Measurements from ENCODE around the gene FBLN2. TPM values are rescaled to one million over a fixed set of nuclear protein-coding genes. Genes with fewer than 3 reads are reported as not detected.

The FBLN2 gene
- total RNA-seq, 1 experiment from 2014 or later = 36.7 TPM

DNA sequence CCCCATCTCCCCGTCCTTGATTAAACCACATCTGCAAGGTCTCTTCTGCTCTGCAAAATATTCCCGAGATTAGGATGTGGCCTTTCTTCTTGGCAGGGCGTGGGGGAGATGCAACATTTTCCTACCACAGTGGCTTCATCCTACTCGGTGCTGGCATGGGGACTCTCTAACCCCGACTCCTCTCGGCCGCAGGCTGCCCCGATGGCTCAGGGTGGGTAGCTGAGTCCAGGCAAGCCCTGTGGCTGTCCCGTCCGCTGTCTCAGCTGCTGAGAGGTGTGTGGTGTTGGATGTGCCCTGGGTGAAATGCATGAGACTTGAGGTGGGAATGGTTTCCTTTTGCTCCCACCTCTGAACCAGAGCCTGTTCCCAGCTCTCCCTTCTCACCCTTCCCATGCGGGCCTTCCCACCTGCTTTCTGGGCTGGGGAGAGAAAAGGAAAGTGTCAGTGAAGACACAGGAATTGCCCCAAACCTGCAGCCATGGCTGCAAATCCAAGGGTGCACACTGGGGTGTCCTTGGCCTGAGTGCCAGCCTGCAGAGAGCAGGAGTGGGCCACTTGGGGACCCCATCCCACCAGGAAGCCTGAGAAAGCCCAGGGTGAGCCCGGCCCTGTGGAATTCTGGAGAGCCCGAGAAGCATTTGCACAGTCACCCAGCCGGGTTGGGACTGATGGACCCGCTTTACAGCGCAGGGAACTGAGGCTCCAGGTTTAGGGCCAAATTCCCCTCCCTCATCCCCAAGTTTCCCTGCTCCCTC lies 115.0 kb downstream of the FBLN2 start:
- no peaks in the 10 kb centered on the region for H3K27me3 ChIP-seq (replicated peaks; ENCODE audit: control insufficient read depth, insufficient read depth, low read length)
- Mint-ChIP-seq H3K9me3 (ENCODE audit: unreplicated experiment) (no peaks in the 10 kb centered on the region), H3K27me3 (ENCODE audit: insufficient read depth, unreplicated experiment) (peaks cover 2% of the 10 kb centered on the region), H3K36me3 (ENCODE audit: insufficient read depth, unreplicated experiment) (no peaks in the 10 kb centered on the region), H3K4me3 (ENCODE audit: unreplicated experiment) (no peak overlapping the region), H3K27ac (ENCODE audit: unreplicated experiment) (no peak overlapping the region), H3K4me1 (ENCODE audit: low read depth, unreplicated experiment) (peaks cover 8% of the 10 kb centered on the region)
- no peak overlapping the region for H3K4me3 ChIP-seq (ENCODE audit: low read depth, low read length)
- no TSS peak for BruUV-seq (replicated peaks)
- intact Hi-C loops (cut with micrococcal nuclease; ENCODE audit: unreplicated experiment) = no loop called here
- H3K36me3 ChIP-seq (ENCODE audit: control insufficient read depth, insufficient read depth, low read length) = no peaks in the 10 kb centered on the region
- H3K4me1 ChIP-seq = no peaks in the 10 kb centered on the region
- no peak for TF ChIP-seq CTCF (IDR thresholded peaks at IDR 0.05; ENCODE audit: insufficient read depth in 1 of 2, low read depth in 1 of 2, low read length in 1 of 2, severe bottlenecking in 1 of 2, unreplicated experiment in 1 of 2)
- POLR2A ChIA-PET = no interaction called here
- no peaks in the 10 kb centered on the region for H3K9me3 ChIP-seq
- DNase-seq = no peak
- CTCF ChIA-PET = no interaction called here

DNA sequence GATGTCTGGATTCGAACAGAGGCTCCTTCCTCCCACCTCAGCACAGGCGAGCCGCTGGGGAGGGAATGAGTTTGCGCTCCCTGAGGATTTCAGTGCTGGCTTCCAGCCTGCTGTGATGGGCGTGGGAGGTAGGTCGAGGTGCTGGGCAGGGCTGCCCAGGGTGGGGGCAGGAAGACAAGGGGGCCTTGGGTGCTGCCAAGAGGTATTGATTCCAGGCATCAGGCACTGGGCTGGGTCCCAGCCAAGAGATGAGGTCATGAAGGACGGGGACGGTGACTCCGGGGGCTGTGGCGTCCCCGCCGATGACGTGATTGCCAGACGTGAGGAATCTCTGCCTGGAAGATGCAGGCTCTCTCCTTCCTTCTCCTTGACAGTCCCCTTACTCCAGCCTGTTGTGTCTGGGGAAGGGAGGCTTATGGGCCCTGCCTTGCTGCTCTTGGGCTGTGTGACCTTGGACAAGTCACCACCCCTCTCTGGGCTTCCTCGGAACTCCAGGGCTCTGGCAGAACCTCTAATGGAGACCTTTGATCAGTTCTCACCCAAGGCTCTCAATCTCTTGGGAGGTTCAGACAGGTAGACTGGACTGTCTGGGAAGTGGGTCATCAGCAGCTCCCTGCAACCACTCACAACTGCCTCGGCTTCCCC lies 116.8 kb downstream of the FBLN2 start:
- TF ChIP-seq CTCF (IDR thresholded peaks at IDR 0.05; ENCODE audit: insufficient read depth in 1 of 2, low read depth in 1 of 2, low read length in 1 of 2, severe bottlenecking in 1 of 2, unreplicated experiment in 1 of 2) = no peak
- H3K9me3 Mint-ChIP-seq (ENCODE audit: unreplicated experiment) = no peaks in the 10 kb centered on the region
- CTCF ChIA-PET = no interaction called here
- no peaks in the 10 kb centered on the region for H3K36me3 ChIP-seq (ENCODE audit: control insufficient read depth, insufficient read depth, low read length)
- peaks cover 8% of the 10 kb centered on the region for H3K4me1 Mint-ChIP-seq (ENCODE audit: low read depth, unreplicated experiment)
- no peaks in the 10 kb centered on the region for H3K4me1 ChIP-seq
- H3K9me3 ChIP-seq = no peaks in the 10 kb centered on the region
- intact Hi-C loops (cut with micrococcal nuclease; ENCODE audit: unreplicated experiment) = no loop called here
- no peak overlapping the region for H3K4me3 Mint-ChIP-seq (ENCODE audit: unreplicated experiment)
- H3K36me3 Mint-ChIP-seq (ENCODE audit: insufficient read depth, unreplicated experiment) = no peaks in the 10 kb centered on the region
- no peak overlapping the region for H3K4me3 ChIP-seq (ENCODE audit: low read depth, low read length)
- no peaks in the 10 kb centered on the region for H3K27me3 ChIP-seq (replicated peaks; ENCODE audit: control insufficient read depth, insufficient read depth, low read length)
- H3K27me3 Mint-ChIP-seq (ENCODE audit: insufficient read depth, unreplicated experiment) = no peaks in the 10 kb centered on the region
- DNase-seq = no peak
- no TSS peak for BruUV-seq (replicated peaks)
- POLR2A ChIA-PET = no interaction called here
- H3K27ac Mint-ChIP-seq (ENCODE audit: unreplicated experiment) = no peak overlapping the region

GRCh38 chr3:13666227-13666619 lies 117.3 kb downstream of the FBLN2 start:
- Histone ChIP-seq H3K4me1 (no peaks in the 10 kb centered on the region), H3K27me3 (replicated peaks; ENCODE audit: control insufficient read depth, insufficient read depth, low read length) (no peaks in the 10 kb centered on the region), H3K4me3 (ENCODE audit: low read depth, low read length) (no peak overlapping the region), H3K9me3 (no peaks in the 10 kb centered on the region), H3K36me3 (ENCODE audit: control insufficient read depth, insufficient read depth, low read length) (no peaks in the 10 kb centered on the region)
- no peak for DNase-seq
- TF ChIP-seq CTCF (IDR thresholded peaks at IDR 0.05; ENCODE audit: insufficient read depth in 1 of 2, low read depth in 1 of 2, low read length in 1 of 2, severe bottlenecking in 1 of 2, unreplicated experiment in 1 of 2) = no peak
- H3K4me1 Mint-ChIP-seq (ENCODE audit: low read depth, unreplicated experiment) = peaks cover 8% of the 10 kb centered on the region
- intact Hi-C loops (cut with micrococcal nuclease; ENCODE audit: unreplicated experiment) = no loop called here
- H3K36me3 Mint-ChIP-seq (ENCODE audit: insufficient read depth, unreplicated experiment) = no peaks in the 10 kb centered on the region
- H3K9me3 Mint-ChIP-seq (ENCODE audit: unreplicated experiment) = no peaks in the 10 kb centered on the region
- H3K27me3 Mint-ChIP-seq (ENCODE audit: insufficient read depth, unreplicated experiment) = no peaks in the 10 kb centered on the region
- POLR2A ChIA-PET = no interaction called here
- CTCF ChIA-PET = no interaction called here
- no peak overlapping the region for H3K27ac Mint-ChIP-seq (ENCODE audit: unreplicated experiment)
- no peak overlapping the region for H3K4me3 Mint-ChIP-seq (ENCODE audit: unreplicated experiment)
- BruUV-seq (replicated peaks) = no TSS peak
